ENCODE data around the gene EDARADD. TPM values are rescaled to one million over a fixed set of nuclear protein-coding genes. Genes with fewer than 3 reads are reported as not detected.

The EDARADD gene
- total RNA-seq, 3 donors from 2014 or later = 0.32 to 27.1 (median 20.3) TPM

GRCh38 chr1:236516929-236517704, 123.0 kb downstream of the EDARADD start:
- H3K36me3 ChIP-seq = no peaks in the 10 kb centered on the region
- TF ChIP-seq POLR2A (IDR thresholded peaks at IDR 0.05) (no peak), CTCF (IDR thresholded peaks at IDR 0.05) (no peak), POLR2AphosphoS5 (IDR thresholded peaks at IDR 0.05) (no peak)
- DNase-seq (ENCODE audit: low spot score in 2 of 2) = no peak
- H3K27me3 ChIP-seq = no peaks in the 10 kb centered on the region
- H3K9me3 ChIP-seq = no peaks in the 10 kb centered on the region
- peak overlapping the region; percentile 64 to 69 for H3K27ac ChIP-seq
- H3K4me3 ChIP-seq = peak overlapping the region in 2 of 3 donors; percentile 8 to 26
- intact Hi-C loops (cut with DNase I; ENCODE audit: low total_unique reads) = no loop called here
- no peaks in the 10 kb centered on the region for H3K4me1 ChIP-seq

DNA sequence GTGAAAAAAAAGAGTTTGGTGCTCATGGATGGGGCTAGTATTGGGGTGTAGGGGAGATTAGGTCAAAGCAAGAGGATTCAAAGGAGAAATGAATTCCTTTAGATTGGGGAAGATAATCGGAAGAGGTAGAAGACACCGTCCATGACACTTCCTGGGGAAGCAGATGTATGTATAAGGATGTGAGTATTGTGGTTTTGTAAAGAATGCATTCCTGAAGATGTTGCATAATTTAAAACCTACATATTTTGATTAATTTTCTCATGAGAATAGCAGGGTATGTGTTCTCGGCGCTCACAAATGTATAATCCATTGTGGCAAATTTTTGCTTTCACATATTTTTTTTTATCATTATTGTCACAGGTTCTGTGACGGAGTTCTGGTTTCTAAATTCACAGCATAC, 124.2 kb downstream of the EDARADD start:
- no peaks in the 10 kb centered on the region for H3K27me3 ChIP-seq
- no peak for TF ChIP-seq POLR2A (IDR thresholded peaks at IDR 0.05)
- TF ChIP-seq POLR2AphosphoS5 (IDR thresholded peaks at IDR 0.05) = no peak
- TF ChIP-seq CTCF (IDR thresholded peaks at IDR 0.05) = no peak
- no peak overlapping the region for H3K4me3 ChIP-seq
- no peak overlapping the region for H3K27ac ChIP-seq
- H3K9me3 ChIP-seq = no peaks in the 10 kb centered on the region
- no peak for DNase-seq (ENCODE audit: low spot score in 2 of 2)
- no peaks in the 10 kb centered on the region for H3K4me1 ChIP-seq
- intact Hi-C loops (cut with DNase I; ENCODE audit: low total_unique reads) = no loop called here
- no peaks in the 10 kb centered on the region for H3K36me3 ChIP-seq

DNA sequence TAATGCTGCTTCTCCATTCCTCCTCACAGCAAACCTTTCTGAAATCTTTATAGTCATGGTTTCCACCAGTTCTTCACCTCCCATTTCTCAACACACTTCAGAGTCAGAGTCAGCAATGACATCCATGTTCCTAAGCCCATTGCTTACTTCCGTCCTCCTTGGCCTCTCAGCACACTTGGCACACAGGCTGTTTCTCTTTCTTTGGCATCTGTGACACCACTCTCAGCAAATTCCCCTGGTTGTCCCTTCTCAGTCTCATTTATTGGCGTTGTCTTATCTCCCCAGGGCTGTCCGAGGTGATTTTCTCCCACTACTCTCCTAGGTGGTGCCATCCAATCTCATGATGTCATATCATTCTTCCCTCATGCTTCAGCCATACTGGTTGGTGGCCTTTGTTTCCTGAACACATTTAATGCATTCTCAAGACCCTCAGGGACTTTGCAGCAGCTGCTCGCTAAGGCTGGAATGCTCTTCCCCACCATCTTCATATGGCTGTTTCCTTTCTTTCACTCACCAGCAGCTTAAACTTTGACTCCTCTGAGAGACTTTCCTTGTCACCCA, 126.4 kb downstream of the EDARADD start:
- DNase-seq (ENCODE audit: low spot score in 2 of 2) = no peak
- Histone ChIP-seq H3K27ac (no peak overlapping the region), H3K27me3 (no peaks in the 10 kb centered on the region), H3K4me1 (no peaks in the 10 kb centered on the region), H3K36me3 (no peaks in the 10 kb centered on the region), H3K9me3 (no peaks in the 10 kb centered on the region), H3K4me3 (no peak overlapping the region)
- intact Hi-C loops (cut with DNase I; ENCODE audit: low total_unique reads) = no loop called here
- TF ChIP-seq POLR2A (IDR thresholded peaks at IDR 0.05) (no peak), POLR2AphosphoS5 (IDR thresholded peaks at IDR 0.05) (no peak), CTCF (IDR thresholded peaks at IDR 0.05) (no peak)

DNA sequence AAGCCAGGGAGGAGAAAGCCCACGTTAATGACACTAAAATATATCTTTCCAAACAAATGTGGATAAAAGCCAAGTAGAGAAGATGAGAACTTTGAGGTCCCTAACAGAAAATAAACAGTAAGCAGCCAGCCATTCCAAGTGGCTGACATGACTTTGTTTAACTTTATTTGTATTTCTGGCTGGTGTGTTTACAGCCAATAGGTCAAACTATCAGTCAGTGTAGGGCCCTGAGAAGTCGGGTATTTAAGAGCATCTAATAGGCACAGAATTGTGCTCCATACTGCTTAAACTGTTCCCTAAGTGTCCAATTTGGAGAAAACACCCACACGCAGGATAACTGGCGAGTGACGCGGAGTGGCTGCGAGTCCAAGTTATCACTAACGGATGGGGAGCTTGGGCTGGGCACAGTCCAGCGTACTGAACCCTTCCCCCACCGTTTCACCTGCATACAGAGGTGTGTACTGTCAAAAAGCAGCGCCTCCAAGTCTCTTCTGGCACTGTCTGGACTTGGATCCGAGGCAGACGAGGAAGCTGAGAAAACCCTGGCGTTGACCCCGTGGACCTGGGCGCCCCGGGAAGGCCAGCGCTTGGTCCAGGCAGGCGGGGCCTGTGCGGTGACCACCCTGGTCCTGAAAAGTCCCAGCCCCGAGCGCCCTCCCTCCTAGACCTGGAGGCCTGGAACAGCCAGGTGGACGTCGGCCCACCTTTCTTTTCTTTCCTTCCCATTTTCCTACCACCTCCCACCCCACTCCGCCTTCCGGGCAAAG, 129.0 kb downstream of the EDARADD start:
- Histone ChIP-seq H3K27ac (peak overlapping the region; percentile 89 to 97), H3K4me3 (peak overlapping the region; percentile 90 to 95 (median 94)), H3K9me3 (no peaks in the 10 kb centered on the region), H3K36me3 (no peaks in the 10 kb centered on the region), H3K4me1 (no peaks in the 10 kb centered on the region), H3K27me3 (no peaks in the 10 kb centered on the region)
- intact Hi-C loops (cut with DNase I; ENCODE audit: low total_unique reads) = no loop called here
- DNase-seq (ENCODE audit: low spot score in 2 of 2) = peak; percentile 20 to 57
- no peak for TF ChIP-seq POLR2AphosphoS5 (IDR thresholded peaks at IDR 0.05)

DNA sequence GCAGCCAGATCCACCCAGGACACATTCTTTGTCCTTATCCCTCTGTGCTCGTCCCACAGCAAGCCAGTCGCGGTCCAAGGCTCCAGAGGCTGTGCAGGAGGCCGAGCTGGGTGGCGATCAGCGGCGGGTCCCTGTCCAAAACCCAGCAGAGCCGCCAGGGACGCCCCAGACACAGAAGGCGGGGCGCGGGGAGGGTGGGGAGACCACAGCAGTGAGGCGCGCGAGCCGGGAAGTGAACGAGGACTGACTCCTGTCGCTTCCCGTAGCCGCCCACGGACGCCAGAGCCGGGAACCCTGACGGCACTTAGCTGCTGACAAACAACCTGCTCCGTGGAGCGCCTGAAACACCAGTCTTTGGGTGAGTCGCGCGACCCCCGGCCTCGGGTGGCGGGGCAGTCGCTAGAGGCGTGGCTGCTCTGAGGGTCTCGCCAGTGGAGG, 129.6 kb downstream of the EDARADD start, which contains the start of gene LGALS8:
LGALS8 (plus strand) TSS at position 279 of the 438 bp plus-strand sequence. CDS start 2,089 bp downstream, outside the sequence.
- no peak for TF ChIP-seq POLR2A (IDR thresholded peaks at IDR 0.05)
- TF ChIP-seq CTCF (IDR thresholded peaks at IDR 0.05) = no peak
- TF ChIP-seq POLR2AphosphoS5 (IDR thresholded peaks at IDR 0.05) = peak; percentile 67 to 76 (median 67)
- no peaks in the 10 kb centered on the region for H3K4me1 ChIP-seq
- no peaks in the 10 kb centered on the region for H3K27me3 ChIP-seq
- intact Hi-C loops (cut with DNase I; ENCODE audit: low total_unique reads) = no loop called here
- H3K9me3 ChIP-seq = no peaks in the 10 kb centered on the region
- DNase-seq (ENCODE audit: low spot score in 2 of 2) = peak; percentile 80 to 84
- H3K36me3 ChIP-seq = no peaks in the 10 kb centered on the region
- H3K4me3 ChIP-seq = peak within 1 kb of the TSS; percentile 90 to 95 (median 94)
- peak within 1 kb of the TSS; percentile 89 to 97 for H3K27ac ChIP-seq
